Measurements from ENCODE around the gene TMEM225B. TPM values are rescaled to one million over a fixed set of nuclear protein-coding genes. Genes with fewer than 3 reads are reported as not detected.
"Not testable (repeated sequence)": the region's sequence is repeated elsewhere in the genome, so short reads cannot be mapped to it uniquely, and the experiment has no call there.

TMEM225B gene
- total RNA-seq, 1 donor from 2014 or later, result not detected

- DNase-seq (ENCODE audit: low read depth, low spot score), result no peak
These were observed 25.1 kb downstream of the TMEM225B start for GRCh38 chr7:99623091-99623693.

GRCh38 chr7:99623702-99624447 lies 25.8 kb downstream of the TMEM225B start:
- DNase-seq (ENCODE audit: low read depth, low spot score), result no peak

- DNase-seq (ENCODE audit: low read depth, low spot score), result no peak
These were observed 26.4 kb downstream of the TMEM225B start for GRCh38 chr7:99624484-99624883.

GRCh38 chr7:99625321-99625720 lies 27.3 kb downstream of the TMEM225B start:
- no peak for DNase-seq (ENCODE audit: low read depth, low spot score)

GRCh38 chr7:99625961-99626360 lies 27.9 kb downstream of the TMEM225B start:
- DNase-seq (ENCODE audit: low read depth, low spot score), result no peak

- DNase-seq (ENCODE audit: low read depth, low spot score), result no peak
These were observed 28.6 kb downstream of the TMEM225B start for GRCh38 chr7:99626661-99627060.

- no peak for DNase-seq (ENCODE audit: low read depth, low spot score)
These were observed 29.4 kb downstream of the TMEM225B start for GRCh38 chr7:99627513-99627912.

- no peak for DNase-seq (ENCODE audit: low read depth, low spot score)
These were observed 30.7 kb downstream of the TMEM225B start for GRCh38 chr7:99628471-99629465.

- no peak for DNase-seq (ENCODE audit: low read depth, low spot score)
These were observed 31.6 kb downstream of the TMEM225B start for GRCh38 chr7:99629643-99630042.

GRCh38 chr7:99631295-99632109 lies 33.4 kb downstream of the TMEM225B start:
- no peak for DNase-seq (ENCODE audit: low read depth, low spot score)

GRCh38 chr7:99637414-99637813 lies 39.3 kb downstream of the TMEM225B start:
- DNase-seq (ENCODE audit: low read depth, low spot score), result not testable (repeated sequence)

- no peak for DNase-seq (ENCODE audit: low read depth, low spot score)
These were observed 40.7 kb downstream of the TMEM225B start for GRCh38 chr7:99638731-99639130.

- DNase-seq (ENCODE audit: low read depth, low spot score), result no peak
These were observed 41.2 kb downstream of the TMEM225B start for GRCh38 chr7:99639267-99639666.

- no peak for DNase-seq (ENCODE audit: low read depth, low spot score)
These were observed 44.0 kb downstream of the TMEM225B start for GRCh38 chr7:99642027-99642426.

- no peak for DNase-seq (ENCODE audit: low read depth, low spot score)
These were observed 45.4 kb downstream of the TMEM225B start for GRCh38 chr7:99643464-99643863.

GRCh38 chr7:99644431-99644830 lies 46.4 kb downstream of the TMEM225B start:
- DNase-seq (ENCODE audit: low read depth, low spot score), result no peak

- no peak for DNase-seq (ENCODE audit: low read depth, low spot score)
These were observed 47.5 kb downstream of the TMEM225B start for GRCh38 chr7:99645590-99645989.

GRCh38 chr7:99648843-99649242 lies 50.8 kb downstream of the TMEM225B start:
- DNase-seq (ENCODE audit: low read depth, low spot score), result no peak

GRCh38 chr7:99651290-99651689 lies 53.2 kb downstream of the TMEM225B start:
- no peak for DNase-seq (ENCODE audit: low read depth, low spot score)

GRCh38 chr7:99652671-99653070 lies 54.6 kb downstream of the TMEM225B start:
- DNase-seq (ENCODE audit: low read depth, low spot score), result no peak

- not testable (repeated sequence) for DNase-seq (ENCODE audit: low read depth, low spot score)
These were observed 55.2 kb downstream of the TMEM225B start for GRCh38 chr7:99653269-99653668.

Data from pulmonary artery endothelial cell (primary cell).